NCI-H1436 treated with DMSO at 0.1 percent for 48 hours (cell line): ENCODE results near the gene PPP4R3A.
"Not testable (repeated sequence)": the region's sequence is repeated elsewhere in the genome, so short reads cannot be mapped to it uniquely, and the experiment has no call there.

Source experiments
- DNase-seq: peaks from one replicate; lab custom pipeline; 2025; lab: John Stamatoyannopoulos, UW

The PPP4R3A gene

DNA sequence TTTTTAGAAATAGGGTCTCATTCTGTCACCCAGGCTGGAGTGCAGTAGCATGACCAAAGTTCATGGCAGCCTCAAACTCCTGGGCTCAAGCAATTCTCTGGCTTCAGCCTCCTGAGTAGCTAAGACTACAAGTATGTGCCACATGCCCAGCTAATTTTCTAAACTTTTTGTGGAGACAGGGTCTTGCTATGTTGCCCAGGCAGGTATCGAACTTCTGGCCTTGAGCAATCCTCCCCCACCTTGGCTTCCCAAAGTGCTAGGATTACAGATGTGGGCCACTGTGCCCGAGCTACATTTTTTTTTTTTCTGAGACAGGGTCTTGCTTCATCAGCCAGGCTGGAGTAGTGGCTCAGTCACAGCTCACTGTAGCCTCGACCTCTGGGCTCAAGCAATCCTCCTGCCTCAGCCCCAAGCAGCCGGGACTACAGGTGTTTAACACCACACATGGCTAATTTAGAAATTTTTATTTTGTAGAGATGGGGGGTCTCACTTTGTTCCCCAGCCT is 7.1 kb downstream of the PPP4R3A start:
- DNase-seq, result no peak

DNA sequence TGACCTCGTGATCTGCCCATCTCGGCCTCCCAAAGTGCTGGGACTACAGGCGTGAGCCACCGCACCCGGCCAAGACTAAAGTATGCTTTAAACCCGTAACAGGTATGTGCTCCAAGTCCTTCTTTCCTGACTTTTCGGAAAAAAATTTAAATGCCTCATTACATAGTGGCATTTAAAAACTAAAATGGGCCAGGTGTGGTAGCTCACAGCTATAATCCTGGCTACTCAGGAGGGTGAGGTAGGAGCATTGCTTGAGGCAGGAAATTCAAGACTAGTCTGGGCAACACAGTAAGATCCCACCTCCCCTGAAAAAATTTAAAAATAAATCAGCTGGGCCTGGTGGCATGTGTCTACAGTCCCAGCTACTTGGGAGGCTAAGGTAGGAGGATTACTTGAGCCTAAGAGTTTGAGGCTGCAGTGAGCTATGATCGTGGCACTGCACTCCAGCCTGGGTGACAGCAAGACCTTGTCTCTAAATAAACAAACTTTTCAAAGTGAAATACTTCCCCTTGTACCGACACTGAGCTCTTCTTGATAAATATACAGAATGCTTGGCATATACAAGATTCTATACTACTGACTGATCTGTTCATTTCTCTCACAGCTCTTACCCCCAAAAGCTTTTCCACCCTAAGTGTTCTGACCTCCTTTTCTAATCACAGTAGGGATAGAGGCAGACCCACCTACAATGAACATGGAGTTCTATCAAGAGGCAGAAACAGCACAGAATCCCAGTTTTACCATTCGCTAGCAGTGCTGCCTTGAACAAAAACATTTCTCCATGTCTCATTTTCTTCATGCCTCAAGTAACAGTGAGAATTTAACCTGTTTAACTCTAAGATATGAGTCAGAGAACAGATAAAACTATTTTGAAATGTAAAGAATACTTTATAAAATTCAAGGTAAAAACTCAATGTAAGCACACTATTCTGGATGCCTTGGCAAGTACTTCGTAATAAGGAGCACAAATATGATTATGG is 7.9 kb downstream of the PPP4R3A start:
- no peak for DNase-seq

DNA sequence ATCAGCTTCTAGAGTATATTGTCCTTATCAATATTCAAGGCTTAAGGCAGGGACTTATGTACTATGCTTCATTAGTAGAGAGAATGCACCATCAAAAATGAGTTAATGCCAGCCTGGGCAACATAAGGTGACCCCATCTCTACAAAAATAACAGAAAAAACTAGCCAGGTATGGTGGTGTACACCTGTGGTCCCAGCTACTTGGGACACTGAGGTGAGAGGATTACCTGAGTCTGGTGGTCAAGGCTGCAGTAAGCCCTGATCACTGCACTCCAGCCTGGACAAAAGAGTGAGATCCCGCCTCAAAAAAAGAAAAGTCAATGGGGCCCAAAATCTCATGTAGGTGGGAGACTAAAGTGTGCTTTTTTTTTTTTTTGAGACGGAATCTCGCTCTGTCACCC is 8.8 kb downstream of the PPP4R3A start:
- no peak for DNase-seq

DNA sequence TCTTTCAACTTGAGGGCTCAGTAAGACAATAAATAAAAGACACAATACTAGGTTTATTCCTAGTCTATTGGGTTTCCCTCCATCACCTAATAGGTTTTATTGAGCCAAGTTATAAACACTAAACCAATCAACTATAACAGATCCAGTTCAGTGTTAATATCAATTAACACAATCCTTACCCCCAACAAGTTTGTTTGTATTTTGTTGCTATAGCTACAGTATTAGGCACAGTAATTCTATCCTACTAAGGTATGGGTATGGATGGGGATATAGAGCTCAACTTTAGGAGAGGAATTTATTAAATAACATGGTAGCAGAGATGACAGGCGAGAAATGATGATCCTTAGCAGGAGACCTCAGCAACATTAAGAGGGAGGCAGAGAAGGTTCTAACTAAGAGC is 13.3 kb downstream of the PPP4R3A start:
- no peak for DNase-seq

DNA sequence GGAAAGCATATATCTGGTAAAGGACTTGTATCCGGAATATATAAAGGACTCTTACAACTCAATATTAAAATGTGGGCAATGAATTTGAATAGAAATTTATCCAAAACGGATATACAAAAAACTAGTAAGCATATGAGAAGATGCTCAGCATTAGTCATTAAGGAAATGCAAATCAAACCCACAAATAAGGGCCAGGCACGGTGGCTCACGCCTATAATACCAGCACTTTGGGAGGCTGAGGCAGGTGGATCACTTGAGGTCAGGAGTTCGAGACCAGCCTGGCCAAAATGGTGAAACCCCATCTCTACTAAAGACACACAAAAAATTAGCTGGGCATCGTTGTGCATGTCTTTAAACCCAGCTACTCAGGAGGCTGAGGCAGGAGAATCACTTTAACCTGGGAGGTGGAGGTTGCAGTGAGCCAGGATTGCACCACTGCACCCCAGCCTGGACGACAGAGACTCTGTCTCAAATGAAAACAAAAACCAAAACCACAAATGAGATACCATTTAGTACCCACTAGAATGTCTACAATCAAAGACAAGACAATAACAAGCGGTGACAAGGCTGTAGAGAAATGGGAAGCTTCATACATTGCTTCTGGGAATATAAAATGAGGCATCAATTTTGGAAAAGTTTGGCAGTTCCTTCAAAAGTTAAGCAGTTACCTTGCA is 15.6 kb downstream of the PPP4R3A start:
- DNase-seq, result not testable (repeated sequence)

DNA sequence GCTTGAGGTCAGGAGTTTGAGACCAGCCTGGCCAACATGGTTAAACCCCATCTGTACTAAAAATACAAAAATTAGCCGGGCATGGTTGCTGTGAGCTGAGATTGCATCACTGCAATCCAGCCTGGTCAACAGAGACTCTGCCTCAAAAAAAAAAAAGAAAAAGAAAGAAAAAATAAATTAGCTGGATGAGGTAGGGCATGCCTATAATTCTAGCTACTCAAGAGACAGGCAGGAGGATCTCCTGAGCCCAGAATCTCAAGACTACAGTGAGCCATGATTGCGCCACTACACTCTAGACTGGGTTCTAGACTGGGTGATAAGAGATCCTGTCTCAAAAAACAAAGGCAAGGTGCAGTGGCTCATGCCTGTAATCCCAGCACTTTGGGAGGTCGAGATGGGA is 16.9 kb downstream of the PPP4R3A start:
- no peak for DNase-seq

DNA sequence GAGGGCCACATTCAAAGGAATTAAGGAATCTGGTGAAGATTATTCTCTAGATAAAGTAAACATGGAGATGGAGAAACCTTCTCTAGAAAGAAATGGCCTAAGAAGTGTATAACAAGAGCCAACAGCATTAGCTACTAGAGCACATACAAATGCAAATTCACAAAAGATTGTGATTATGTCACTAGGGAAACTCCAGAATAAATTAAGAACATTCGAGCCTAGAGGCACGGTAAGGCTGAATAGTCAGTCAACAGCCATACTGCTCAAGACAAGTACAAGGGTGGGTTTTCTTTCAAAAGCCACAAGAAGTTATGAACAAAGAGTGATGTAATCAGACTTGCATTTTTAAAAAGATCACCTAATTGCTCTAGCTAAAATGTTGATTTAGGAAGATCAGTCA is 25.4 kb downstream of the PPP4R3A start:
- no peak for DNase-seq

DNA sequence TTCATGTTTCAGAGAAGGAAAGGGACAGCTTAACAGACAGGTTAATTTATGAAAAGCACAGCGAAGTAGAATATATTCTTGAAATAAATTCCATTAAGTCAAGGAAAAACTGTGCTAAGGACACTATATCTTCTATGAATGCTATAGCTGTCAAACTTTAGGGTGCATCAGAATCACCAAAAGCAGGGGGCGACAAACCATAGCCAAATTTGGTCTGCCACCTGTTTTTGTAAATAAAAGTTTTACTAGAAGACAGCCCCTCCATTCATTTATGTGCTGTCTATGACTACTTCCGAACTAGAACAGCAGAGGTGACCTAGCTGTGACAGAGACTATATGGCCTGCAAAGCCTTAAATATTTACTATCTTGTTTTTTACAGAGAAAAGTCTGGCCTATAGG is 25.9 kb downstream of the PPP4R3A start:
- no peak for DNase-seq

DNA sequence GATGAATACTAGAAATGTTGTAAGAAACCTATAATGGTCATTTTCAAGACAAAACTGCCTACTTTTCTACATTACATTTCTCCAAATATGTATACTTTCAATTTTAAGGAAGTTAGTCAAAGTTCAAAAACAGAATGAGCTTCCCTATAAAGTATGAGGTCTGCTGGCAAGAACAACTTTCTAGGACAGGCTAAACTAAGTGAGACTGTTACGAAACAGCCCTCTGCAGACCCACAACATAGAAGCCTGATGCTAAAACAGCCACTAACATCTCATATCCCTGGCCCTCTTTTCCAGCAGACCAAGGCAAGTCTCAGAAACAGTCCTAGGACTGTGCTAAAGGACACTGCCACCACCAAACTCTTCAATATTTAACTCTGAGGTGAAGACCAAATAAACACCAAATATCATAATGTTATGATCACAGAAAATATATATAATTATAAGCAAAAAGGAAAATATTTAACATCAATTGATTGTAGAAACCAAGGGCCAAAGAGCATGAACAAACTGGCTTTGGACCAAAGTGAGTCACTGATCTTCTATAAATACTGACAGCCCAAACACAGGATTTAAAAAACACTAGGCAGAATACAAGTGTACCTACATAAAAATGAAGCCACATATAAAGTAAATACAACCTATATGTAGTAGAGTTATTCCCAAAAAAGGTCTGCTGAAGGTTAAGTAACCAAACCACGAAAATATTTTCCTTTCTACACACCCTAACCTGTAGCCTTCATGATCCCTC is 27.7 kb downstream of the PPP4R3A start:
- no peak for DNase-seq

DNA sequence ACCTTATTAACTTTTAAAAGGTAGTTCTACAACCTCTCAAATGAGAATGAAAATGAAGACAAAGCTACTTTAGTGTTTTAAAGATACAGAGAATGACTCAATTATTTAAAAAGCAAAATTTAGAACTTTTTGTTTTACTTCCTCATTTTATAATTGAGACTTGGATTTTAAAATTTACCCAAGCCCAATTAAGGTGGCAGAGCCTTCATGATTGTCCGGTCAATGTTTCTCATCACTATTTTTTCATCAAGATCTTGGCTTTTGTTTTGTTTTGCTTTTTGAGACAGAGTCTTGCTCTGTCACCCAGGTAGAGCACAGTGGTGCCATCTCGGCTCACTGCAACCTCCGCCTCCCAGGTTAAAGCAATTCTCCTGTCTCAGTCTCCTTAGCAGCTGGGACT is 32.7 kb downstream of the PPP4R3A start:
- no peak for DNase-seq

DNA sequence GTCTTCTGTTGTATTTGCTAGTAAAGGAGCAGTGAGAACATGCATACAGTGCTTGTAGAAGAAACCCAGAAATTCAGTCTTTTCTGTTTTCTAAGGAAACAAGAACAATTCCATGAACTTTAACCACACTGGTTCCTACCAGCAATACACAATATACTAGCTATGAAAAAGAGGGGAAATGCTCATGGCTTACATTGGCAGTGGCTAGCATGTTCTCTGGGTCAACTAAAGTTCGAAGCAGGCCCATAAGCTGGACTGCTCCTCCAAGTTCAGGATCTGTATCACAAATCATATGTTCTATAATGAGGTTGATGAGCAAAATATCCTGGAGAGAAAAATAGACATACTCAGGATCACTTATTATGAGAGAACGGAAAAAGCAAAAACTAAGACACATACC is 37.1 kb downstream of the PPP4R3A start:
- DNase-seq, result no peak

DNA sequence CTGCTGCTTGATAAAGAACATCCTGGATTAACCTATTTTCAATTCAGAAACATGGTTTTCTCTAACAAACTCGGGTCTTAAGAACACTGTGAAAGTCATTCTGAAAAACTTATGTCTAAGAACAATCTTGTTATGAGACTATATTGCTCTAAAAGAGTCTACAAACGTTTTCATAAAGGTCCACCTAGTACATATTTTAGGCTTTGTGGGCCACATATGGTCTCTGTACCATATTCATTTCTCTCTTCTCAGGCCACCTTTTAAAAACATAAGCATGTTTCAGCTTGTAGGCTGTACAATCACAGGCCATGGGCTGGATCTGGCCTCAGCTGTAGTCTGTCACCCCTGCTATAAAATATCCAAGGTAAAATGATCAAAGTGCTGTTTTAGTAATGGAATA is 39.9 kb downstream of the PPP4R3A start:
- DNase-seq, result no peak

DNA sequence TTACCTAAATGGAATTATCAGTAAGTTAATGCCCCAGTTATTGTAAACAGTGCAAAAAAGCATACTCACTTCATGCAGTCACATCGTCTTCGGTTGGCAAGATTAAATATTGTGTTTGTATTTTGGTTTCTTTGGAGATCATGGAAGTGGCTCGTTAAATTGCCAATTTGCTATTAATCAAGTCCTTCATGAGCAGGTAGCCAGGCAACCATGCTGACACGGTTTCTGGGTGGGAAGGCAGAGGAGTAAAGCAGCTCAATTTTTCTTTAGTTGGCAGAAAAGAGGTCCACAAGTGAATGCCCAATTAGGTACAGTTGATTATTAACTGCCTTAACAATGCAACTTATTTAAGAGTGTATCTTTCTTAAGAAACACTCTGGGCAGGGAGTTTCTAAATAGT is 43.9 kb downstream of the PPP4R3A start:
- no peak for DNase-seq

DNA sequence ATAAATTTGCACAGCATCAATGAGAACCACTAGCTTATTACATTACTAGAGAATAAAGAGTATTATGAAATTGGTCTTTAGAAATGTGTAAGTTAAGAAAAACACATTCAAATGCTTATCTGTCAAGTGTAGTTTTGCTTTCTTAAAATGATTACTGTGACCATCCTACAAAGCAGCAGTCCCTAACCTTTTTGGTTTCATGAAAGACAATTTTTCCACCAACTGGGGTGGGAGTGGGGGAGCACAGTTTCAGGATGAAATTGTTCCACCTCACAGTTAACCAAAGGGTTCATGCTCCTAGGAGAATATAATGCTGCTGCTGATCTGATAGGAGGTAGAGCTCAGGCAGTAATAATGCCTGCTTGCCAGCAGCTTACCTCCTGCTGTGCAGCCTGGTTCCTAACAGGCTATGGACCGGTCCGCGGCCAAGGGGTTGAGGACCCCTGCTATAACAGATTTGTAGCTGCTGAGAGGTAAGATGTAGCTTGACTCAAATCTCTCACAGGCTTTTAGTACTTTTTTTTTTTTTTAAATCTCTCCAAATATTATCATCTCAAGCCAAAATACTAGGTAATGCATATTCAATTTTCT is 45.4 kb downstream of the PPP4R3A start:
- DNase-seq, result no peak

DNA sequence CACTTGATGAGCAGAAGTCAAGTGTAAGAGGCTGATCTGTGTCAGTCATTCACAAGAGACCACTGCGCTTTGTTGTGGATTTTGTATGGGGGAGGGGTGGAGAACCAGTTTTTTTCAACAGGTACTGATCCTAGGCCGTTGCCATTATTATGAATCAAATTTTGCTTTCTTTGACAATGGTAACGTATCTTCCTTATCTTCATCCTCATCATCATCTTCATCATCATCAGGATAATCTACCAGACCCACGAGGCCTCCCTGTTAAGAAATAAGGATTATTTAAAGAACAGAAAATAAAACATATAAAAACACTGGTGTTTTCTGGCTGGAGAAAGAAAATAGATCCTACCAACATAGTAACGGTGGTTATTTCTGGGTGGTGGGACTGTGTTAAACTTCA is 51.5 kb downstream of the PPP4R3A start:
- DNase-seq, result no peak

DNA sequence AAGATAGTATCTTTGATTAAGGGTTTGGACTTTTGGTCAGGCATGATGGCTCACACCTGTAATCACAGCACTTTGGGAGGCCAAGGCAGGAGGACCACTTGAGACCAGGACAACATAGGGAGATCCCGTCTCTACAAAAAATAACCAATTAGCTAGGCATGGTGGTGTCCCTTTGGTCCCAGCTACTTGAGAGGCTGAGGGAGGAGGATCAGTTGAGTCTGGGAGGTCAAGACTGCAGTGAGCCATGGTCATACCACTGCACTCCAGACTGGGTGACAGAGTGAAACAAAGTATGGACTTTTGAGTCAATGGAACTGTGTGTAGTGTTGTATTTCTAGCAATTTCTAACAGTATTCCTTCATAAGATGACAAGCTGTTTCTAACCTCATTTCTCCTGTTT is 53.8 kb downstream of the PPP4R3A start:
- no peak for DNase-seq

DNA sequence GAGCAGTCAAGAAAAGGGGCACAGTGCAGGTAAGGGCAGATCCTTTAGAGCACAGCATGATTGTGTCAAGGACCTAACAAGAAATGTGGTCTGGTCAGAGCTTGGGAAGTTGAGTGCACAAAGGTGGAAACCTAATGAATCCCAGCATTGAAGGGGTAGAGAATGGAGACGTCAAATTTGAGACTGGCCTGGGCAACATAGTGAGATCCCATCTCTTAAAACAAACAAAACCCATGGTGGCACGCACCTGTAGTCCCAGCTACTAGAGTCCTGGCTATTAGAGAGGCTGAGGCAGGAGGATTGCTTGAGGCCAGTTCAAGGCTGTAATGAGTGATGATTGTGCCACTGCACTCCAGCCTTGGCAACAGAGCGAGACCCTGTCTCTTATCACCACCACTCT is 55.5 kb downstream of the PPP4R3A start:
- no peak for DNase-seq

DNA sequence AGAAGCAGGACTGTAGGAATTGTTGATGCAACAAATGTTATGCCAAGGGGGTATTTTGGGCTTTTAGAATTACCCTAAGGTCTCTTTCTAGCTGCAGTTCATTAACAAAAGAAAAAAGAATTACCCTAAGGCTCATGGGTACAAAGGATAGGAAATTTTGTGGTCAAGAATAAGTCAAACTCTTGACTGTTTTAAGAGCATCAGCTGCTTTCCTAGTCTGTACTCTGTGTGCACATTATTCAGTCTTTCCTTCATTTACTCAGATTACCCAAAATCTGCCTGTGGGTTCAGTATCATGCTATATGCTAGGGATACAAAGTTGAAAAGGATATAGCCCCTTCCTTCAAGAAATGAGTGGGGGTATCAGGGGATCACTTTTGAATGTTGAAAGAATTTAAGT is 56.0 kb downstream of the PPP4R3A start:
- no peak for DNase-seq

DNA sequence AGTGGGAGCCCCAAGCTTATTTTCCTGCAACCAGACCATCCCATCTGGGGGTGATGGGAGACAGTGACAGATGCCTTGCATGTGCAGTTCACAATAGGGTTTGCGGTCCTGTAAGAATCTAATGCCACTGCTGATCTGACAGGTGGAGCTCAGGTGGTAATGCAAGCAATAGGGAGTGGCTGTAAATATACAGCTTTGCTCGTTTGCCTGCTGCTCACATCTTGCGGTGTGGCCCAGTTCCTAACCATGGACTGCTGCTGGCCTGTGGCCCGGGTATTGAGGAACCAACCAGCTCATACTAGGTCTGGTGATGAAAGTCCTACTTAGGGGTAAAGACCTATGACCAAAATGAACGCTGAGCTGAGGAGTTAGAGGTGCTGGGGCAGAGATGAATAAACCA is 56.4 kb downstream of the PPP4R3A start:
- no peak for DNase-seq

DNA sequence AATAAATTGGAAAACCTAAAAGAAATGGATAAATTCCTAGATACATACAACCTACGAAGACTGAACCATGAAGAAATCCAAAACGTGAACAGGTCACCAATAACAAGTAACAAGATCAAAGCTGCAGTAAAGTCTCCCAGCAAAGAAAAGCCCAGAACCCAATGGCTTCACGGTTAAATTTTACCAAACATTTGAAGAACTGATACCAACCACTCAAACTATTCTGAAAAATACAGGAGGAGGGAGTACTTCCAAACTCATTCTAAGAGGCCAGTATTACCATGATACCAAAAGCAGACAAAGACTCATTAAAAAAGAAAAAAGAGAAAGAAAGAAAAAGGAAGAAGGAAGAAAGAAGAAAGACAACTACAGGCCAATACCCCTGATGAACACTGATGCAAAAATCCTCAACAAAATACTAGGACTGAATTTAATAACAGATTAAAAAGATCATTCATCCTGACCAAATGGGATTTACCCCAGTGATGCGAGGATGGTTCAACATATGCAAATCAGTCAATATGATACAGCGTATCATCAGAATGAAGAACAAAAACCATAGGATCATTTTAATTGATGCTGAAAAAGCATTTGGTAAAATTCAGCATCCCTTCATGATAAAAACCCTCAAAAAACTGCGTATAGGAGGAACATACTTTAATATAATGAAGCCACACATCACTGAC is 65.6 kb downstream of the PPP4R3A start:
- DNase-seq, result no peak

DNA sequence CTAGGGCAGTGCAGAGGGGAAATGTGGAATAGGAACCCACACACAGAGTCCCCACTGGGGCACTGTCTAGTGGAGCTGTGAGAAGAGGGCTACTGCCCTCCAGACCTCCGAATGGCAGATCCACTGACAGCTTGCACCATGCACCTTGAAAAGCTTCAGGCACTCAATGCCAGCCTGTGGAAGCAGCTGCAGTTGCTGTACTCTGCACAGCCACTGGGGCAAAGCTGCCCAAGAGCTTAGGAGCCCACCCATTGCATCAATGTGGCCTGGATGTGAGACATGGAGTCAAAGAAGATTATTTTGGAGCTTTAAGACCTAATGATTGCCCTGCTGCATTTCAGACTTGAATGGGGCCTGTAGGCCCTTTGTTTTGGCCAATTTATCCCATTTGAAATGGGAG is 70.8 kb downstream of the PPP4R3A start:
- DNase-seq, result no peak

DNA sequence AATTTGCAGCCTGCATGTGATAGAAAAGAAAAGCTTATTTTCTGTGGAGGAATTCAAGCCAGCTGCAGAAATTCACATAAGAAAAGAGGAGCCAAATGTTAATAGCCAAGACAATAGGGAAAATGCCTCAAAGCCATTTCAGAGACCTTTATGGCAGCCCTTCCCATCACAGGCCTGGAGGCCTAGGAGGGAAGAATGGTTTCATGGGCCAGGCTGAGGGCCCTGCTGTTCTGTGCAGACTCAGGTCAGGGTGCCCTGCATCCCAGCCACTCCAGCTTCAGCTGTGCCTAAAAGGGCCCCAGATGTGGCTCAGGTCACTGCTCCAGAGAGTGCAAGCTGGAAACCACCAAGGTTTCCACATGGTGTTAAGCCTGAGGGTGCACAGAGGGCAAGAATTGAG is 71.3 kb downstream of the PPP4R3A start:
- DNase-seq, result no peak
